Epithelial cell of prostate (primary cell): ENCODE measurements around the gene KRTAP19-3.
"Not testable (repeated sequence)": the region's sequence is repeated elsewhere in the genome, so short reads cannot be mapped to it uniquely, and the experiment has no call there.

Experiments used
- DNase-seq: peaks from one replicate; pipeline ENCODE4 v3.0.0-alpha.2; 2011; ENCODE audit warnings: low read depth, low spot score
- H3K27ac ChIP-seq: fragments of 450-650 bp; 2 replicates; pipeline ENCODE4 v1.5.1; 2017; ENCODE audit warnings: mild to moderate bottlenecking

KRTAP19-3 gene

GRCh38 chr21:30491963-30492428, at the start of gene KRTAP19-3:
KRTAP19-3 (minus strand) TSS chr21:30492013; CDS start chr21:30491957, 56 bp downstream.
- no peak for DNase-seq
- H3K27ac ChIP-seq, result no peak within 1 kb of the TSS

- no peak for DNase-seq
- H3K27ac ChIP-seq, result no peak overlapping the region
These were observed 27.1 kb upstream of the KRTAP19-3 start for GRCh38 chr21:30518876-30519275.

- no peak for DNase-seq
- H3K27ac ChIP-seq, result no peak overlapping the region
These were observed 23.9 kb upstream of the KRTAP19-3 start for GRCh38 chr21:30515681-30516080.

GRCh38 chr21:30505621-30506205, 13.9 kb upstream of the KRTAP19-3 start:
- not testable (repeated sequence) for DNase-seq, H3K27ac ChIP-seq

- no peak for DNase-seq
- H3K27ac ChIP-seq, result no peak within 1 kb of the TSS
These were observed 10.2 kb upstream of the KRTAP19-3 start, which contains the start of gene KRTAP19-5 for GRCh38 chr21:30502041-30502440. KRTAP19-5 (minus strand) TSS chr21:30502141; CDS start chr21:30502090, 51 bp downstream.

- H3K27ac ChIP-seq, result no peak within 1 kb of the TSS
- DNase-seq, result no peak
These were observed 5.3 kb upstream of the KRTAP19-3 start, which contains the start of gene KRTAP19-4 for GRCh38 chr21:30497065-30497464. KRTAP19-4 (minus strand) TSS chr21:30497165; CDS start chr21:30497110, 55 bp downstream.

GRCh38 chr21:30487336-30487735, 4.5 kb downstream of the KRTAP19-3 start, which contains the start of gene KRTAP19-2:
KRTAP19-2 (minus strand) TSS chr21:30487436; CDS start chr21:30487348, 88 bp downstream.
- DNase-seq, result no peak
- no peak within 1 kb of the TSS for H3K27ac ChIP-seq

GRCh38 chr21:30486180-30486579, 5.6 kb downstream of the KRTAP19-3 start:
- DNase-seq, result no peak
- no peak overlapping the region for H3K27ac ChIP-seq

GRCh38 chr21:30482130-30482529, 9.7 kb downstream of the KRTAP19-3 start:
- DNase-seq, result peak; percentile 60
- H3K27ac ChIP-seq, result no peak overlapping the region

- H3K27ac ChIP-seq, result no peak within 1 kb of the TSS
- DNase-seq, result peak; percentile 43
These were observed 11.7 kb downstream of the KRTAP19-3 start, which contains the start of gene KRTAP19-1 for GRCh38 chr21:30480145-30480544. KRTAP19-1 (minus strand) TSS chr21:30480367; CDS start chr21:30480317, 50 bp downstream.

GRCh38 chr21:30479259-30479658, 12.6 kb downstream of the KRTAP19-3 start:
- H3K27ac ChIP-seq, result no peak overlapping the region
- DNase-seq, result no peak

- H3K27ac ChIP-seq, result peak overlapping the region; percentile 29
- DNase-seq, result peak; percentile 29
These were observed 13.8 kb downstream of the KRTAP19-3 start for GRCh38 chr21:30478004-30478403.

- DNase-seq, result no peak
- H3K27ac ChIP-seq, result no peak overlapping the region
These were observed 22.7 kb downstream of the KRTAP19-3 start for GRCh38 chr21:30468900-30469714.

- H3K27ac ChIP-seq, result no peak overlapping the region
- no peak for DNase-seq
These were observed 28.1 kb downstream of the KRTAP19-3 start for GRCh38 chr21:30463713-30464112.

- H3K27ac ChIP-seq, result no peak overlapping the region
- no peak for DNase-seq
These were observed 43.3 kb downstream of the KRTAP19-3 start for GRCh38 chr21:30448514-30448913.

GRCh38 chr21:30447056-30447455, 44.8 kb downstream of the KRTAP19-3 start:
- no peak overlapping the region for H3K27ac ChIP-seq
- no peak for DNase-seq

GRCh38 chr21:30444204-30444603, 47.6 kb downstream of the KRTAP19-3 start:
- no peak overlapping the region for H3K27ac ChIP-seq
- DNase-seq, result no peak

- no peak overlapping the region for H3K27ac ChIP-seq
- no peak for DNase-seq
These were observed 48.6 kb downstream of the KRTAP19-3 start for GRCh38 chr21:30443226-30443625.
